Mesenchymal stem cell (in vitro differentiated cells and primary cell): ENCODE measurements around the gene NFKBIL1.

Experiments used
- DNase-seq: peaks from one replicate; pipeline ENCODE4 v3.0.0-alpha.2; 2013
- H2AFZ ChIP-seq: one replicate; pipeline ENCODE4 v1.6.1; 2013; ENCODE audit warnings: low read depth, mild to moderate bottlenecking, control low read depth, inconsistent platforms, low read length, moderate library complexity
- H2AK5ac ChIP-seq: 2 replicates; pipeline ENCODE4 v1.6.1; 2013; ENCODE audit warnings: low read length, moderate library complexity, mild to moderate bottlenecking, inconsistent platforms; ENCODE audit not compliant: severe bottlenecking
- H2BK120ac ChIP-seq: one replicate; pipeline ENCODE4 v1.6.1; 2013; ENCODE audit warnings: low read depth, mild to moderate bottlenecking, inconsistent platforms, low read length, moderate library complexity
- H2BK12ac ChIP-seq, 2 experiments: one replicate each; pipeline ENCODE4 v1.6.1; 2013; ENCODE audit warnings: inconsistent platforms in 2 of 2, low read length in 2 of 2, mild to moderate bottlenecking in 2 of 2, moderate library complexity in 2 of 2, control low read depth in 1 of 2
- H2BK15ac ChIP-seq: one replicate; pipeline ENCODE4 v1.6.1; 2013; ENCODE audit warnings: mild to moderate bottlenecking, low read depth, inconsistent platforms; ENCODE audit not compliant: poor library complexity, severe bottlenecking
- H2BK5ac ChIP-seq: 2 replicates; pipeline ENCODE4 v1.6.1; 2013; ENCODE audit warnings: low read depth, mild to moderate bottlenecking, low read length, control low read depth, inconsistent platforms; ENCODE audit not compliant: poor library complexity, severe bottlenecking
- H3K14ac ChIP-seq, 2 experiments: one replicate each; pipeline ENCODE4 v1.6.1; 2013; ENCODE audit warnings: inconsistent platforms in 2 of 2, low read length in 2 of 2, control low read depth in 1 of 2, mild to moderate bottlenecking in 1 of 2, moderate library complexity in 1 of 2
- H3K18ac ChIP-seq, 2 experiments: one replicate each; pipeline ENCODE4 v1.6.1; 2013; ENCODE audit warnings: inconsistent platforms in 2 of 2, low read length in 2 of 2, control low read depth in 1 of 2, low read depth in 1 of 2, mild to moderate bottlenecking in 1 of 2
- H3K23ac ChIP-seq, 2 experiments: one replicate each; pipeline ENCODE4 v1.6.1; 2013; ENCODE audit warnings: inconsistent platforms in 2 of 2, low read length in 2 of 2, mild to moderate bottlenecking in 2 of 2, moderate library complexity in 2 of 2, control low read depth in 1 of 2
- H3K27ac ChIP-seq: 2 replicates; pipeline ENCODE4 v1.5.1; 2013; ENCODE audit warnings: mild to moderate bottlenecking, moderate library complexity, low read length, control low read depth, inconsistent platforms; ENCODE audit not compliant: poor library complexity, severe bottlenecking
- H3K27me3 ChIP-seq, 2 experiments: 2 replicates each; pipeline versions ENCODE4 v1.6.1 to v1.7.0; 2013; ENCODE audit warnings: low read length in 2 of 2, mild to moderate bottlenecking in 2 of 2, moderate library complexity in 2 of 2, control low read depth in 1 of 2, inconsistent platforms in 1 of 2; ENCODE audit not compliant: control insufficient read depth in 1 of 2, insufficient read depth in 1 of 2
- H3K36me3 ChIP-seq, 2 experiments: 2 replicates each; pipeline versions ENCODE4 v1.6.1 to v1.7.0; 2013; ENCODE audit warnings: low read length in 2 of 2, control low read depth in 1 of 2, inconsistent platforms in 1 of 2, low read depth in 1 of 2, mild to moderate bottlenecking in 1 of 2; ENCODE audit not compliant: insufficient read depth in 2 of 2, control insufficient read depth in 1 of 2
- H3K4ac ChIP-seq, 2 experiments: one replicate each; pipeline ENCODE4 v1.6.1; 2013; ENCODE audit warnings: inconsistent platforms in 2 of 2, low read length in 2 of 2, mild to moderate bottlenecking in 2 of 2, moderate library complexity in 2 of 2, control low read depth in 1 of 2, low read depth in 1 of 2
- H3K4me1 ChIP-seq: 2 replicates; pipeline ENCODE4 v1.6.1; 2013; ENCODE audit warnings: low read depth, low read length, control low read depth; ENCODE audit not compliant: control insufficient read depth, insufficient read depth
- H3K4me2 ChIP-seq: 2 replicates; pipeline ENCODE4 v1.6.1; 2013; ENCODE audit warnings: low read length, mild to moderate bottlenecking, inconsistent platforms; ENCODE audit not compliant: poor library complexity, severe bottlenecking
- H3K4me3 ChIP-seq, 2 experiments: 2 replicates each; pipeline versions ENCODE4 v1.5.1 to v1.7.0; 2013; ENCODE audit warnings: low read length in 2 of 2, mild to moderate bottlenecking in 2 of 2, control low read depth in 1 of 2, low read depth in 1 of 2; ENCODE audit not compliant: insufficient read depth in 1 of 2
- H3K79me1 ChIP-seq: replicated peaks from 2 replicates; pipeline ENCODE4 v1.6.1; 2013; ENCODE audit warnings: mild to moderate bottlenecking, control low read depth, low read length, inconsistent platforms; ENCODE audit not compliant: poor library complexity, severe bottlenecking
- H3K9ac ChIP-seq: 2 replicates; pipeline ENCODE4 v1.7.0; 2013; ENCODE audit warnings: mild to moderate bottlenecking, low read length, moderate library complexity
- H3K9me3 ChIP-seq: 2 replicates; pipeline ENCODE4 v1.7.0; 2013; ENCODE audit warnings: mild to moderate bottlenecking, low read length; ENCODE audit not compliant: control insufficient read depth
- H4K8ac ChIP-seq: one replicate; pipeline ENCODE4 v1.6.1; 2013; ENCODE audit warnings: inconsistent platforms, mild to moderate bottlenecking, low read length, moderate library complexity
- H4K91ac ChIP-seq: one replicate; pipeline ENCODE4 v1.6.1; 2013; ENCODE audit warnings: mild to moderate bottlenecking, low read length, inconsistent platforms
- WGBS: methylation state at CpG from one replicate; pipeline ENCODE4 v1.1.7; 2013; ENCODE audit warnings: mixed read lengths; 5-methylcytosine and 5-hydroxymethylcytosine counted together

The NFKBIL1 gene

DNA sequence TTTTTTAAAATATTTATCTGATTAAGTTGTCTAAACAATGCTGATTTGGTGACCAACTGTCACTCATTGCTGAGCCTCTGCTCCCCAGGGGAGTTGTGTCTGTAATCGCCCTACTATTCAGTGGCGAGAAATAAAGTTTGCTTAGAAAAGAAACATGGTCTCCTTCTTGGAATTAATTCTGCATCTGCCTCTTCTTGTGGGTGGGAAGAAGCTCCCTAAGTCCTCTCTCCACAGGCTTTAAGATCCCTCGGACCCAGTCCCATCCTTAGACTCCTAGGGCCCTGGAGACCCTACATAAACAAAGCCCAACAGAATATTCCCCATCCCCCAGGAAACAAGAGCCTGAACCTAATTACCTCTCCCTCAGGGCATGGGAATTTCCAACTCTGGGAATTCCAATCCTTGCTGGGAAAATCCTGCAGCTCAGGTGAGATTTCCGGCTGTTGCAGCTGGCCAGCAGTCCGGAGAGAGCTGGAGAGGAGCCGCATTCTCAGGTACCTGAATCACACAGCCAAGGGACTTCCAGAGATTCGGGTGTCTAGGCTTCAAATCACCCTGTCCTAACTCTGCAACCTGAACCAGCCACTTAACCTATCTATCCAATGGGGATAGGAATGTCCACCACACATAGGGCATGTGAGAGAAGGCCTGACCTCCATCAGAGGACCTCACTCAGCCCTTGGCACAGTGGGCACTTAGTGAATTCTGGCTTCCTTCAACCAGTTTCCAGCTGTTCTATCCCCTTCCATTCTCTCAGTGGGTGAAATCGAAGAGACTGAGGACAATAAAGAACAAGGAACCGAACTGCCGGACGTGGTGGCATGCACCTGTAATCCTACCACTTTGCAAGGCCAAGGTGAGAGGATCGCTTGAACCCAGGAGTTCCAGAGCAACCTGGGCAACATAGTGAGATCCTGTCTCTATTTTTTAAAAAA is 31.0 kb downstream of the NFKBIL1 start:
- no peak overlapping the region for H3K27ac ChIP-seq
- H3K9me3 ChIP-seq: no peaks in the 10 kb centered on the region
- H3K4me1 ChIP-seq: peaks cover 22% of the 10 kb centered on the region
- DNase-seq: peak; percentile 38
- no peak overlapping the region for H2AK5ac ChIP-seq
- no peaks in the 10 kb centered on the region for H3K36me3 ChIP-seq
- no peak overlapping the region for H3K14ac ChIP-seq
- H2BK12ac ChIP-seq: no peak overlapping the region
- H3K4me3 ChIP-seq: no peak overlapping the region
- no peak overlapping the region for H4K91ac ChIP-seq
- H2BK15ac ChIP-seq: no peak overlapping the region
- no peak overlapping the region for H2AFZ ChIP-seq
- no peak overlapping the region for H2BK5ac ChIP-seq
- no peak overlapping the region for H3K4me2 ChIP-seq
- H2BK120ac ChIP-seq: no peak overlapping the region
- H3K27me3 ChIP-seq: peaks cover 0 to 6% of the 10 kb centered on the region in 2 experiments
- H3K23ac ChIP-seq: no peak overlapping the region
- no peak overlapping the region for H4K8ac ChIP-seq
- WGBS: 82% methylated on average over 12 of the region's 12 CpGs
- H3K9ac ChIP-seq: no peak overlapping the region
- H3K4ac ChIP-seq: no peak overlapping the region
- peaks cover 10% of the 10 kb centered on the region for H3K79me1 ChIP-seq
- H3K18ac ChIP-seq: no peak overlapping the region

DNA sequence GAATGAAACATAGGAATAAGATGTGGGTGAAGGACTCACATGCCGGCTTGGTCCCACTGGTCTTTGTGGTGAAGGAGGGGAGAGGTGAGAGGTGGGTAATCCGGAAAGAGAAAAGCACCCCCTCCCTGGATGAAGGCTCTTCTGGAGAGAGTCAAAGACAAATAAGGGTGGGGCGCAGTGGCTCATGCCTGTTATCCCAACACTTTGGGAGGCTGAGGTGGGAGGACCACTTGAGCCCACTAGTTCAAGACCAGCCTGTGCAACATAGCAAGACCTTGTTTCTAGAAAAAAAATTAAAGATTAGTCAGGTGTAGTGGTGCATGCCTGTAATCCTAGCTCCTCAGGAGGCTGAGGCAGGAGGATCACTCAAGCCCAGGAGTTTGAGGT is 31.7 kb downstream of the NFKBIL1 start:
- H3K27me3 ChIP-seq: no peaks in the 10 kb centered on the region
- no peak overlapping the region for H3K4me2 ChIP-seq
- no peak overlapping the region for H2BK5ac ChIP-seq
- no peak overlapping the region for H3K27ac ChIP-seq
- no peak overlapping the region for H4K8ac ChIP-seq
- H3K4me3 ChIP-seq: no peak overlapping the region
- no peaks in the 10 kb centered on the region for H3K9me3 ChIP-seq
- no peak overlapping the region for H2AFZ ChIP-seq
- no peak overlapping the region for H2BK15ac ChIP-seq
- no peak overlapping the region for H2BK12ac ChIP-seq
- no peak overlapping the region for H3K23ac ChIP-seq
- H3K14ac ChIP-seq: no peak overlapping the region
- peaks cover 22% of the 10 kb centered on the region for H3K4me1 ChIP-seq
- no peaks in the 10 kb centered on the region for H3K36me3 ChIP-seq
- no peak for DNase-seq
- no peak overlapping the region for H2AK5ac ChIP-seq
- H2BK120ac ChIP-seq: no peak overlapping the region
- peaks cover 10% of the 10 kb centered on the region for H3K79me1 ChIP-seq
- 92% methylated on average over 3 of the region's 3 CpGs for WGBS
- H3K9ac ChIP-seq: no peak overlapping the region
- no peak overlapping the region for H3K4ac ChIP-seq
- H4K91ac ChIP-seq: no peak overlapping the region
- no peak overlapping the region for H3K18ac ChIP-seq

DNA sequence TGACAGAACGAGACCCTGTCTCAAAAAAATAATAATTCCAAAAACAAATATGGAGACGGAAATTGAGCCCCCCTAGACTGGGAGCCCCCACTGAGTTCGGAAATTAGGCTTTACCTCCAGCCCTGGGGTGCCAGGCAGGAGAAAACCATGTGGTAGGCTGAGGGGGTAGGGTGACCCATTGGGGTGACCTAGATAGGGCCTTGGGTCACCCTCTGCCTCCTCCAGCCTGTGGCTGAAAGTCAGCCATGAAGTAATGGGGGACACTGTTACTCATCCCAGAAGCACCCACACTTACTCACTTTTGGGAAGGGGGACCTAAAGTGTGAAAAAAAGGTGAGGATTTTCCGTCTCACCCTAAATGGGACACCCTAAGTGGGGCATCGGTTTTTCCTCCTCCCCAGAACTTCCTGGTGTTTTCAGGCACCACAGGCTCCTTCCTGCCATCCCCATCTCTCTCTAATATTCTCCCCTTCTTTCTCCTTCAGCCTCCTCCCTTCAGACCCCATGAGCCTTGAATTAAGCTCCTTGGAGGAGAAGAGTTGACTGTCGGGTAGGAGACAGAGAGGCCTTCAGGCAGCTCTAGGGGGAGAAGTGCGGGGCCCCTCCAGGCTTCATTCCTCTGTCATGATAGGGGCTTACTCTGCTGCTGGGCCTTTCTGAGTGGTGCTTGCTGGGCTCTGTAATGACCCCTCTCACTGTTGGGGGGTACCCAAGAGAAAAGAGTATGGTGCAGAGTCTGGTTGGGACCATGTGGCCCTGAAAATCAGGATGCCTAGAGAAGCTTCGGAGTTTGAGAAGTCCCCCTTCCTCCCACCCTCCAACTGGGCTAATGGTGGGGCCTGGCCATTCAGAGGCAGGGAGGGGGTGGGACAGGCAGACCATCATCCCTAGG is 32.4 kb downstream of the NFKBIL1 start:
- H3K18ac ChIP-seq: no peak overlapping the region
- 94% methylated on average over 8 of the region's 8 CpGs for WGBS
- H2AK5ac ChIP-seq: no peak overlapping the region
- DNase-seq: no peak
- no peaks in the 10 kb centered on the region for H3K9me3 ChIP-seq
- no peak overlapping the region for H3K9ac ChIP-seq
- H4K91ac ChIP-seq: no peak overlapping the region
- H3K23ac ChIP-seq: no peak overlapping the region
- H3K4me1 ChIP-seq: peaks cover 22% of the 10 kb centered on the region
- H2AFZ ChIP-seq: no peak overlapping the region
- no peak overlapping the region for H2BK5ac ChIP-seq
- H3K14ac ChIP-seq: no peak overlapping the region
- H3K36me3 ChIP-seq: no peaks in the 10 kb centered on the region
- no peak overlapping the region for H4K8ac ChIP-seq
- peaks cover 10% of the 10 kb centered on the region for H3K79me1 ChIP-seq
- H2BK15ac ChIP-seq: peak overlapping the region; percentile 18
- H3K4me3 ChIP-seq: peak overlapping the region in 1 of 2 experiments; percentile 97
- H2BK120ac ChIP-seq: no peak overlapping the region
- no peak overlapping the region for H3K4me2 ChIP-seq
- no peak overlapping the region for H2BK12ac ChIP-seq
- H3K27ac ChIP-seq: no peak overlapping the region
- H3K4ac ChIP-seq: no peak overlapping the region
- H3K27me3 ChIP-seq: no peaks in the 10 kb centered on the region

DNA sequence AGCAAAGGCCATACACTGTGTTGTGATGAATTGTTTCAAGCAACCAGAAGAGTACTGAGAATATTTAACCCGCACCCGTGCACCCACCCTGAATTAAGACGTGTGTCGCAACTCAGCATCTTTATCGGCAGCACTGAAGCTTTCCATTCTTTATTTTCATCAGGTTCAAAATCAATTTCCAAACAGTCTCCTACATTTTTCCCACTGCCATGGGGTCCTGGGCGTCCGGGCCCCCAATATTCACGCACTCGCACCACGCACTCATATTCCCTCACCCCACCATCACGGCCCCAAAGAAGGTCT is 33.0 kb downstream of the NFKBIL1 start:
- DNase-seq: no peak
- Histone ChIP-seq H3K9ac (peak overlapping the region; percentile 94), H4K91ac (peak overlapping the region; percentile 81), H3K27ac (no peak overlapping the region), H2AK5ac (no peak overlapping the region), H2BK5ac (no peak overlapping the region), H3K4me3 (peak overlapping the region; percentile 78 to 97), H3K14ac (peak overlapping the region in 1 of 2 experiments; percentile 68), H3K36me3 (no peaks in the 10 kb centered on the region), H2BK12ac (peak overlapping the region; percentile 37 to 77), H3K4ac (peak overlapping the region in 1 of 2 experiments; percentile 6), H3K9me3 (no peaks in the 10 kb centered on the region), H3K4me2 (peak overlapping the region; percentile 64), H3K4me1 (peaks cover 22% of the 10 kb centered on the region), H3K18ac (peak overlapping the region in 1 of 2 experiments; percentile 85), H3K27me3 (peaks cover 0 to 2% of the 10 kb centered on the region in 2 experiments), H4K8ac (peak overlapping the region; percentile 97), H2BK15ac (peak overlapping the region; percentile 35), H2AFZ (peak overlapping the region; percentile 66), H2BK120ac (peak overlapping the region; percentile 75), H3K79me1 (peaks cover 10% of the 10 kb centered on the region), H3K23ac (no peak overlapping the region)
- 73% methylated on average over 11 of the region's 11 CpGs for WGBS
